ENCODE data around the gene CDPF1.

- TF ChIP-seq, protein P1, sequence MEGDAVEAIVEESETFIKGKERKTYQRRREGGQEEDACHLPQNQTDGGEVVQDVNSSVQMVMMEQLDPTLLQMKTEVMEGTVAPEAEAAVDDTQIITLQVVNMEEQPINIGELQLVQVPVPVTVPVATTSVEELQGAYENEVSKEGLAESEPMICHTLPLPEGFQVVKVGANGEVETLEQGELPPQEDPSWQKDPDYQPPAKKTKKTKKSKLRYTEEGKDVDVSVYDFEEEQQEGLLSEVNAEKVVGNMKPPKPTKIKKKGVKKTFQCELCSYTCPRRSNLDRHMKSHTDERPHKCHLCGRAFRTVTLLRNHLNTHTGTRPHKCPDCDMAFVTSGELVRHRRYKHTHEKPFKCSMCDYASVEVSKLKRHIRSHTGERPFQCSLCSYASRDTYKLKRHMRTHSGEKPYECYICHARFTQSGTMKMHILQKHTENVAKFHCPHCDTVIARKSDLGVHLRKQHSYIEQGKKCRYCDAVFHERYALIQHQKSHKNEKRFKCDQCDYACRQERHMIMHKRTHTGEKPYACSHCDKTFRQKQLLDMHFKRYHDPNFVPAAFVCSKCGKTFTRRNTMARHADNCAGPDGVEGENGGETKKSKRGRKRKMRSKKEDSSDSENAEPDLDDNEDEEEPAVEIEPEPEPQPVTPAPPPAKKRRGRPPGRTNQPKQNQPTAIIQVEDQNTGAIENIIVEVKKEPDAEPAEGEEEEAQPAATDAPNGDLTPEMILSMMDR (IDR thresholded peaks at IDR 0.05 in 8 of 11, conservative IDR thresholded peaks at IDR 0.05 in 3 of 11), result no peak
- no peak for TF ChIP-seq POLR2AphosphoS5 (IDR thresholded peaks at IDR 0.05)
- TF ChIP-seq POLR2A (IDR thresholded peaks at IDR 0.05), result no peak
Observed at GRCh38 chr22:46196278-46196677, 53.8 kb downstream of the CDPF1 start.
